Islet of Langerhans (tissue), 1 donor: ENCODE measurements around the gene SPRR2G.
"Not testable (repeated sequence)": the region's sequence is repeated elsewhere in the genome, so short reads cannot be mapped to it uniquely, and the experiment has no call there.

Experiments used
- FAIRE-seq: peaks from one replicate; lab custom pipeline; 2011; peaks lifted over from hg19 to GRCh38; lab: Jason Lieb, UNC

The SPRR2G gene

DNA sequence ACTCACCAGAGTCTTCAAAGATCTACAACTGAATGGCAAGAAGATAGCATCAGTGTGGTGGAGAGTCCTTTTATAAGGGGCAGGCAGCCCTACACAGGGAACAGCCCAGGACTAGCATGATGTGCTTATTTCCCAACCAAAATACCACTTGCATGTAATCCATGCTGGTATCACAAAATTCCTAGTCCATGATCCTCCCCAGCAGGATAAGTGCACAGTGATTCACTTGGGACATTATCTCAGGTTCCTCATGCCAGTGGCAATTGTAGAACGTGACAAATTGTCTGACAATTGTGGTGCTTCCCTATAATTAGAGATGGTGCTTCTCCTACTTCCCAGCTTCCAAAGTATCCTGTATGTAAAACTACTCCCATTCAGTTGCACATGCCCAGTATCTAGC, at the start of gene SPRR2G:
TSS of gene SPRR2G (minus strand) at position 45 of the 400 bp plus-strand sequence. CDS start 780 bp downstream, outside the sequence.
- FAIRE-seq, result no peak

DNA sequence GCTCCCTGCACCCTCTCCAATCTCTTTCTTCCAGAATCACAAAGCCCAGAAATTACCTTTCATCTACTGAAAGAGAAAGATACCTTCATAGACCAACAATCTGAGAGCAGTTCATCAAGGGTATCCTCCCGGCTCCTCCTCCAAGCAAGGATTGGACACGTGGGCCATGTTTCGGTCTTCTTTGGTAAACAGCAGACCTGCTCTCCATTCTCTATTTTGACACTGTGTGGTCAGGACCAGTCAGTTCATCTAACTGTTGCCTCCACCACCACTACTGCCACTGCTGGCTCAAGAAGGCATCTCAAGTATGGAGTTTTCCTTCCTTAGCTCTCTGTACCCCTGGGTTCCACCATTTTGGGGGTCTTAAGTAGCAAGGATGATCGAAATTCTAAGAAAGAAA, 44.5 kb upstream of the SPRR2G start:
- FAIRE-seq, result no peak

DNA sequence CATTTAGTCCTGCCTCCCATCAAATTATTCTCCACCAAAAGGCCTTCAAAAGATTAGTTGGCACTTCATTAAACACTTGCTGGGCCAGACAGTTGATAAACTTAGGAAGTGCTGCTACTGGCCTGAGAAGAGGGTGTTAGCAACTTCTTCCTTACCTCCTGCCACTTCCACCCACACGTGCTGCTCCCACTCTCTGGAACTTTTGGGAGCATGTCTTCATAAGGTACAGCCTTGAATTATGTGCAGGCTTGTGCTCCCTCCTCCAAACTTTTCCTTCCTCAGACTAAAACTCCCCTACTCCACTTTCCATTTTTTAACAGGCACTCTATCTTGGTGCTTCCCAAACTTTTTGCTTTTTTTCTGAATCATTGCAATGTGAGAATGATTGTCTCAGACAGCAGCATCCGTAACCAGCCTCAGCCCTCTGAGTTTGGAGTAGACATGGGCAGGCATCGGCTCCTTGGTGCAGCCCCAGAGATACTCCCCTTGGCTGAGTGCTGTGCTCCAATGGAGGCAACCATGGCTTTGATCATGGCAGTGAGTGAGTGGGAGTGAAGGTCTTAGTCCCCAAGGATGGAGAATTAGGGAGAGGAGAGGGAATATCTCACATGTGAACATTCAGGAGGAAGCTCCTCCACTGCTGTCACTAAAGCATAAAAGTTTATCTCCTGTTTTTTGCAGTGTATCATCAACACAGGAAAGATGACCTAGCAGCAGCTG, 43.8 kb upstream of the SPRR2G start:
- FAIRE-seq, result no peak

DNA sequence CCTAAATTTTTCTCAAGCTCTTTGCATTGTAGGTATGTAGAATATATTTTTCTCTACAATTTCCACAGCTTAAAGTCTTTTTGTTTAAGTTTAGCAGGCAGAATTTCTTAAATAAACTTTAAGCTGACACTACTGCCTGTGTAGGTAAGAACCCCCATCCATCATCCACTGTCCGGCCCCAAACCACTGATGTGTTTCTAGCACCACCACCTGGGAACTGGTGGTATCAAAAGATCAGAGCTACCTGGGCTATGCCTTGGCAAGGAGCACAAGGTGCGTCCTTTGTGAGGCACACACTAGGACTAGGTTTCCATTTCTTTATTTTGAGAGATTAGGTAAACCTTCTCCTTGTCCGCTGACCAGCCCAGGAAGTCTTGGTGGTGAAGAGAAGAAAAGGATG, 42.0 kb upstream of the SPRR2G start:
- no peak for FAIRE-seq

DNA sequence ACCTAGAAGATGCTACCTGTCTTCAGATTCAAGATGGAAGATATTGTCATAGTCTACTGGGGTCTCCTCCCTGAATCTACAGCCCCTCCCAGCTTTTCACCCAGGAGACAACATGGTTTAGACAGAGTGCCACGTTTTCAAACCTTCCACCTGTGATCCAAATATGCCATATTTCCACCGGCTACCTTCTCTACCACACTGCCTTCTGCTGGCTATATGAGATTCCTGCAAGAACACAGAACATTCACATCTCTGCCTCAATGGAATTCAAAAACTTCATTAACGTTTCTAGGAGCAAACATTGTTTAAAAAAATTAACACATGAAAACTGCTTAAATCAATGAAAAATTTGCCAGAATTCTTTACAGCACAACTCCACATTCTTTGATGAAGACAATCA, 39.7 kb upstream of the SPRR2G start:
- no peak for FAIRE-seq

DNA sequence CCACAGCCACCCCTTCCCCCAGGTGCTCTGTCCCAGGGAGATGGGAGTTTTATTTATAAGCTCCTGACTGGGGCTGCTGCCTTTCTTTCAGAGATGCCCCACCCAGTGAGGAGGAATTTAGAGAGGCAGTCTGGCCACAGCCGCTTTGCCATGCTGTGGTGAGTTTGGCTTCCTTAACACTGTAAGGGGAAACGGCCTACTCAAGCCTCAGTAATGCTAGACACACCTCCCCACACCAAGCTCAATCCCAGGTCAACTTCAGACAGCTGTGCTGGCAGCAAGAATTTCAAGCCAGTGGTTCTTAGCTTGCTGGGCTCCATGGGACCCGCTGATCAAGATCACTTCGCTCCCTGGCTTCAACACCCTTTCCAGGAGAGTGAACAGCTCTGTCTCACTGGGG, 37.6 kb upstream of the SPRR2G start:
- FAIRE-seq, result not testable (repeated sequence)

DNA sequence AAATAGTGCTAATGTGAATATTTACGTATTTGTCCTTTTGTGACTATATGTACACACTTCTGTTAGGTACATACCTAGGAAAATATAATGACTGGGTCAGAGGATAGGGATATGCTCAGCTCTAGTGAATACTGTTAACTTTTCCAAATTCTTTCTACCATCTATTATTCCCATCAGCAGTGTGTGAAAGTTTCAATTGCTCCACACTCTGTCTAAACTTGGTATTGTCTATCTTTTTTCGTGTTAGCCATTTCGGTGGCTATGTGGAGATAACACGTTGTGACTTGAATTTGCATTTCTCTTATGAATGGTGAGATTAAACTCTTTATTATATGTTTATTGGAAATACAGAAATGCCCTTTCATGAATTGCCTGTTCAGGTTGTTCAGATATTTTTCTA, 29.9 kb upstream of the SPRR2G start:
- no peak for FAIRE-seq

DNA sequence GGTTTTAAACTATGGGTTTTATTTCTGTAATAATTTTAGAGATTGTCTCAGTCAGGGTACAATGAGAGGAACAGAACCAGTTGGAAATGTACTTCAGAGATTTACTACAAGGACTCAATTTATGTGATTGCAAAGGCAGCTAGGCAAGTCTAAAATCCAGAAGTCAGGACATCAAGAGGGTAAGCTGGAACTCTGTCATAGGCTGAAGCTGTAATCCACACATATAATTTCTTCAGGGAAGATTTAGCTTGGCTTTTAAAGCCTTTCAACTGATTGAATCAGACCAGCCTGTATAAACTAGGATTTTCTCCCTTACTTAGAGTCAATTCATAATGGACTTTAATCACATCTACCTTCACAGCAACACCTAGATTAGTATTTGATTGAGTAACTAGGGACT, 28.2 kb upstream of the SPRR2G start:
- no peak for FAIRE-seq

DNA sequence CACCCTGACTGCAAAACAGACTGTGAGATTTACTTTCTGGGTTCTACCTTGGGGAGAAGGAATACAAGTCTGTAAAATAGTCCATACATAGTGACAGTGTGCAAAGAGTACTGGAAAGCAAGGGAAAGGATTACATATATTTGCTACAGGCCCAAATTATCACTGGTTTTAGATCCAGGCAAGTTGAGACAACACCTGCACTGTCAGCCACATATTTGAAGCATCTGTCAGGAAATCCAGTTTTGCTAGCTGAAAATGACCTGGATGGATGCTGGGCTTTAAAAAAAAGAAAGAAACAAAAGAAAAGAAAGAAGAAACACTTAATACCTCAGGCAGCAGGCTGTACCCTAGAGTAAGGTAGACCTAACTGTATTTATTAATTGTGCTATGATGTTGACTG, 23.9 kb upstream of the SPRR2G start:
- no peak for FAIRE-seq

DNA sequence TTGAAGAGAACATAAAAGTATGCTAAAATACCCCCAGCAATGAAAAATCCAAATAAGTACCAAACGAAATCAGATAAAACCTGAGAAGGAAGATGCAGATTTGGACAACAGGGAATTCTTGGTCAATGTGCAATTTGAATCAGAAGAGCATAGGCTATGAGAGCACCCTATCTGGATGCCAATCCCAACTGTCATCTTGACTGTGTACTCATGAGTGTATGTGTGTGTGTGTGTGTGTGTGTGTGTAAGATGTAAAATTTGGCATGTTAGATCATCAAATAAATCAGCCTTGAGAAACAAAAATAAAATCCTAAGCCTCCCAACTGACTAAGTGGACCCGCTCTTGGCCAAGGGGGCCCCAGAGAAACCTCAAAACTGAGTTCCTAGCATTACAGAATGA, 18.0 kb upstream of the SPRR2G start:
- FAIRE-seq, result no peak

DNA sequence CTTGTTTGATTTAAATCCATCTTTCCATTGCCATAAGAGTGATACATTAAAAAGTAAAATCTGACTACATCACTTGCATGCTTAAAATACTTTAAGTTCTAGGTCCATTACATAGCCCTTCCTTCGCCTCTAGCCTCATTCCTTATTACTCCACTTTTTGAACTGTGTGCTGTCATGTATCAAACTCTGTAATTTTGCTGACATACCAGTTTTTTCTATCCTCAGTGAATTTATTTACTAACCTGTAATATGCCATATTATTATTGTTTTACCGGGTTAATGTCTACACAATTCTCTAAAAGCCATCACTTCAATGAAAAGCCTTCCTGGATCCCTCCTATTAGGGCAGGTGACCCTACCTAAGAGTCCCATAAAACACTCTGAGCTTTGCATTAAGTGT, 4.9 kb upstream of the SPRR2G start:
- no peak for FAIRE-seq

DNA sequence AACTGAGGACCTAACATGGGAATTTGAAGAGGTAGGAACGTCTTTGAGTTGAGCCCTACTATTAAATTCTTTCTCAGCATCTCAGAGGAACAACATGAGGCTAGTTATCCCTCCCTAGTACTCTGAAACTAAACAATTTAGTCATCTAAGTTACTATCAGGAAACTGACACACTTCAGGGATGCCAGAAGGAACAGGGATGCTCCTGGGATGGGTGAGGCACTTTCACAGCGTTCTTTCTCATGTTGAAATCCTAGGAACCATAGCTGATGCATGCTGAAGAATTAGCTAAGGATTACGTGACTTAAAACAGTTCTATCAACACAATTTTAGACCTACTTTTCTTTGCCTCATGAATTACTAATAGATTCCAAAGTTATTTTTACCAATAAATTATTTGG, 1.8 kb upstream of the SPRR2G start:
- no peak for FAIRE-seq

DNA sequence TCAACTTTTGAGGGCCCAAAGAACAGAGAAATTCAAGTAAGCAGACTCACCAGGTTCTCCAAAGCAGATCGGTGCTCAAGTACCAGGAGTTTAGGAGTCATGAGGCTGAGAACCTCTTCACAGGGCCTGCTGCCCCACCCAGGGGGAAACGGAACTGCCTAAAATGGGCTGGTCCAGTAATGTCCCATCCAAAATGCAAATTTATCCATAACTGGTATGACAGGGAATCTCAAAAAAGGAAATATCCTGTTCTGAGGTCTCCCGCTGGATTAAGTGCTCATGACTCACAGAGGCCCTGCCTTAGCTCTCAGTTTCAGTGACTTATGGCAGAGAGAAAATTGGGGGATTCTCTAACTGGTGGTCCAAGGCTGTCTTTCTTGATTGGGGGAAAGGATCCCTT, 9.3 kb downstream of the SPRR2G start:
- FAIRE-seq, result no peak

DNA sequence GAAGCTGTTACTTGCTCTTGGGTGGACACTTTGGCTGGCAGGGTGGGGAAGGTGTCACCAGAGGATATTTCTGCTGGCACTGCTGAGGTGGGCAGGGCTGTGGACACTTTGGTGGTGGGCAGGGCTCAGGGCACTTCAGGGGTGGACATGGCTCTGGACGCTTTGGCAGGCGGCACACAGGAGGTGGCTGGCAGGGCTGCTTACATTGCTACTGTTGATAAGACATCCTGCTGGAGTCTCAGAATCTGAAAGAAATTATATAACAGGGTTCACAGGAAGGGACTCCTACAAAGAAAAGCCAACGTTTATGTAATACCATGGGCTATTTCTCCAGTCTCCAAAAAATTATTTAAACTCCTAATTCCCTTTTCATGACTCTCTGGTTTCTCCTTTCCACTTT, 10.2 kb downstream of the SPRR2G start:
- FAIRE-seq, result no peak

DNA sequence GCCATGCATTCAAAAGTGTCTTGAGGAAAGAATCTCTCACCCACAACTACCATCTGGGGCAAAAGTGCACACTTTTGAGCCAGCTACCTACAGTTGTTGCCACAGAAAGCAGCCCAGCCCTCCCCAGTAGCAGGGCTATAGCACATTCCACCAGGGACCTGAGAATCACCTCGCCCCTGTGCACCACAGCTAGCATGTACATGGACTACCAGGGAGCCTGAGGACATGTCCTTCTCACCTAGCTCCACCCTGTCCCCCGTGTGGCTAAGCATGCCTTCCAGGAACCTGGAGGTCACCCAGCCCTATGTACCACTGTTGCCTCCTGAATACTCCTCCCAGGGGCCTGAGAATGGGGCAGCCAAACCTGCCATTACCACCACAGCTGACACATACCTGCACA, 16.9 kb downstream of the SPRR2G start:
- no peak for FAIRE-seq

DNA sequence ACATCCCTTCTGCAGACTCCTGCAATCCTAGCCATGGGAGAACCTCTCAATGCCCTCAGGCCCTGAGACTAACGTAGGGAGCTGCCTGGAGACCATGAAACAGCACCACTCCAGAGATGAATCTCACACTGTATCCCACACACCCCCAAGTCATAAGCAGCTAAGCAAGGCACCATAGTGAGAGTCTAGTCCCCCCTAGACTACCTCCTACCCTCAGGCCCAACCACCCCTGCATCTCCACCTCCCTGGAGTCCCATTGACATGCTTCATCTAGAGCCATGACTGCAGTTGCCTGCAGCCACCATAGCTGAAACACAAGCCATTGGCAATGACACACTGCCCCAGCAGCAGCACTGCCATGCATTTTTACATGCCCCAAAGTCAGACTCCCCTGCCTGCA, 17.4 kb downstream of the SPRR2G start:
- no peak for FAIRE-seq

DNA sequence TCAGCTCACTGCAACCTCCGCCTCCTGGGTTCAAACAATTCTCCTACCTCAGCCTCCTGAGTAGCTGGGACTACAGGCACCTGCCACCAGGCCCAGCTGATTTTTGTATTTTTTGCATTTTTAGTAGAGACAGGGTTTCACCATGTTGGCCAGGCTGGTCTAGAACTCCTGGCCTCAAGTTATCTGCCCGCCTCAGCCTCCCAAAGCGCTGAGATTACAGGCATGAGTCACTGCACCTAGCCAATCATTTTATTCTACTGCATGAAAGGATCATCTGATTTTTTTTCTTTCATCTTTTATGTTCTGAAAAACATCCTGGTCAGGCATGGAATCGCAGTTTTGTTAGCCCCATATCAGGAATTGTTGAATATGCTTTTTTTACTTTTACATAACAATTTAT, 22.0 kb downstream of the SPRR2G start:
- not testable (repeated sequence) for FAIRE-seq

DNA sequence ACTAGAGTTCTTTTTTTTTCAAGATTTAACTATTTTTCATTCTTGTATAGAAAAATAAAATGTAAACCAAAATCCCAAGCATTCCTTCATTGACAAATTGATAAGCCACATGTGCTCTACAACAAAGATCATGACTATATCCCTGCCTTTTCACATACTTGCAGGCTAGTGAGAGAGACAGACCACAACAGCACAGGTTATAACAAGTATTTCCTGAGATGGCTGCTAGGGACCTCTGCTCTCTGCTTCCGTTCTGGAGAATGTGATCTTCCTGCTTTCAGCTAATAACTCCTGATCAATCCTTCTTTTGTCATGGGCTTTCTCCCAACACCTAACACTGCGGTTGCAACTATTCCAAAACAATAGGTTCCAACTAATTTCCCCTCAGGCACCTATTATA, 23.4 kb downstream of the SPRR2G start:
- no peak for FAIRE-seq

DNA sequence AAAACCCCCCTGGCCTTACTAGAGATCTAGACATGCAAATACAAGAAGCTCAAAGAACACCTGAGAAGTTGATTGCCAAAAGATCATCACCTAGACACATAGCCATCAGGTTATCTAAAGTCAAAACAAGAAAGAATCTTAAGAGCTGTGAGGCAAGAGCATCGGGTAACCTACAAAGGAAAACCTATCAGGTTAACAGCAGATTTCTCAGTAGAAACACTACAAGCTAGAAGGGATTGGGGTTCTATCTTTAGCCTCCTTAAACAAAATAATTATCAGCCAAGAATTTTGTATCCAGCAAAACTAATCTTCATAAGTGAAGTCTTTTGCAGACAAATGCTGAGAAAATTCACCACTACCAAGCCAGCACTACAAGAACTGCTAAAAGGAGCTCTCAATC, 25.2 kb downstream of the SPRR2G start:
- no peak for FAIRE-seq

DNA sequence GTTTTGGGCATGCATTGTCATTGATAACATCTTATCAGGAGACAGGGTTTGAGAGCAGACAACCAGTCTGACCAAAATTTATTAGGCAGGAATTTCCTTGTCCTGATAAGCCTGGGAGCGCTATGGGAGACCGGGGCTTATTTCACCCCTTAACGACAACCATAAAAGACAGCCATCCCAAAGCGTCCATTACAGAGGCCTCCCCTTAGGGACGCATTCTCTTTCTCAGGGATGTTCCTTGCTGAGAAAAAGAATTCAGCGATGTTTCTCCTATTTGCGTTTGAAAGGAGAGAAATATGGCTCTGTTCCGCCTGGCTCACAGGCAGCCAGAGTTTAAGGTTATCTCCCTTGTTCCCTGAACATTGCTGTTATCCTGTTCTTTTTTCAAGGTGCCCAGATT, 26.9 kb downstream of the SPRR2G start:
- FAIRE-seq, result not testable (repeated sequence)

DNA sequence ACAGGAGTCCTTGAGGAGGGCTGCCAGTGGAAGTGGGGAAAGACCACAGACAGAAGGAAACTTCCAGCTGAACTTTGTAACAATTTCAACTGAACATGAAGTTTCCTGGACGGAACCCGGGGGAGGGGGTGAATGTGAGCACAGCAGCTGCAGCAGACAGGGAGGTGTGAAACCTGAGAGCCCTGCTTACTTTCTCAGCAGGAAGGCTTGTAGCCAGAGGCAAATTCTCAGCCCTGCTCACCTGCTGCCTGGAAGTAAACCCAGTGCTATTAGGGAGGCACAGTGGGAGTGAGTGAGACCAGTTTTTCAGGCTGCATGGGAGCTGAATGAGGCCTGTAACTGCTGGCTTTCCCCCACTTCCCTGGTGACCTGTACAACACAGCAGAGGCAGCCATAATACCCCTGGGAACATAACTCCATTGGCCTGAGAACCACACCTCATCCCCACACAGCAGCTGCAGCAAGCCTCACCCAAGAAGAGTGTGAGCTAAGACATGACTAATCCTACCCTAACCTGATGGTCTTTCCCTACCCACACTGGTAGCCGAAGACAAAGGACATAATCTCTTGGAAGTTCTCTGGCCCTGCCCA, 27.8 kb downstream of the SPRR2G start:
- FAIRE-seq, result no peak

DNA sequence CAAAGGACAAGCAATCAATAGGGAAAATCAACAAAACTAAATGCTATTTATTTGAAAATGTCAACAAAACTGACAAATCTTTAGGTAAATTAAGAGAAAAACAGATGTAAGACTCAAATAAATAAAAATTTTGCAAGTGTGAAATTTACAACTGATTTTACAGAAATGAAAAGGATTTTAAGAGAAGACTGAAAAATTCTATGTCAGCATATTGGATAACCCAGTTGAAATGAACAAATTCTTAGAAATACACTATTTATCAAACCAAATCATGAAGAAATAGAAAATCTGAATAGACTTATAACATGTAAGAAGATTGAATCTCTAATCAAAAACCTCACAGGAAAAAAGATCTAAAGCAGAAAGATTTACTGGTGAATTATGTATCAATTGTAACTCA, 29.7 kb downstream of the SPRR2G start:
- no peak for FAIRE-seq

DNA sequence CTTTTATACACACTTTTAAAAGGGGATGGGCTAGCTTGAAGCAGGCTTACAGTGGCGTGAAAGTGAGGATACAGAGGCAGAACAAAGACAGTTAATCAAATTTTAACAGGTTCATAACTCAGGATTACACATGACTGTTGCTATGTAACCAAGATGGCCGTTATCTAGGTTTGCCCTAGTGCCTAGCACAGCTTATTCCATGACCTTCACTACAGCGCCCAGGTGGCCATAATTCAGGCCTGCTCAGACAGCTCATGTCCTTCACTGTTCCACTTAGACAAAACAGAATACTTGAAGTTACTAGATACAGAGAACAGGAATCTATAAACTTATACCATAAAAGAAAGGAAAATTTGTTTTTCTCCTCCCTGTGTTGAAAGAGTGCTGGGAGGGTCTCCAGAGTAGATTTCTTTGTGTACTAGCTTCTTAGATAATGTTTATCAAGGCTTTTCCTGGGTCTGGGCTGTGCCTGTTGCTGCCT, 31.2 kb downstream of the SPRR2G start:
- FAIRE-seq, result no peak

DNA sequence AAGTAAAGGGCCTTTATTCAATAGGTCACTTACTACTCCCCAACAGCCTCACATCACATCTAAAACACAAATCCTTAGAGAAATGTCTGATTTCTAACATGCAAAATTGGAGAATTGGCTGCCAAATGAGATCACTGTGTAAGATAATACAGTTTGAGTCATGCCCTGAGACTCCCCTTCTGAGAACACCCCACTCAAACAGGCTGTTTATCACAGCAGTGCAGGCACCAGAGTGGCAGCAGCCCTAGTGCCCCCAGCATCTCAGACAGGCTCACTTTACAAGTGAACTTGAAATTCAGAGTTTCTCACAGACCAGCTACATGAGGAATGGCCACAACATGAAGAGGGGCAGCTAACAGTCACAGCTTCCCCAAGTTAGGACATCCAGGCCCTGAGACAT, 35.4 kb downstream of the SPRR2G start:
- not testable (repeated sequence) for FAIRE-seq
